HG03432 (cell line): Measurements from ENCODE around the gene DDX24.
"Not testable (repeated sequence)": the region's sequence is repeated elsewhere in the genome, so short reads cannot be mapped to it uniquely, and the experiment has no call there.

Source experiments
- ATAC-seq: cut with Tn5 transposase; IDR thresholded peaks from one replicate; pipeline ENCODE4 v1.9.1; 2021; ENCODE audit warnings: mild to moderate bottlenecking, moderate library complexity; ENCODE audit not compliant: unreplicated experiment

Gene DDX24

GRCh38 chr14:94087891-94088290 lies 6.9 kb upstream of the DDX24 start:
- ATAC-seq, result no peak

GRCh38 chr14:94081386-94081820 lies 401 bp upstream of the DDX24 start:
- ATAC-seq, result peak; percentile 22

GRCh38 chr14:94079891-94080620 lies 946 bp downstream of the DDX24 start:
- ATAC-seq, result no peak

GRCh38 chr14:94077823-94078222 lies 3.2 kb downstream of the DDX24 start:
- ATAC-seq, result no peak

- no peak for ATAC-seq
These were observed 3.7 kb downstream of the DDX24 start for GRCh38 chr14:94077111-94077821.

- no peak for ATAC-seq
These were observed 6.0 kb downstream of the DDX24 start for GRCh38 chr14:94075008-94075407.

GRCh38 chr14:94074534-94074933 lies 6.5 kb downstream of the DDX24 start:
- no peak for ATAC-seq

DNA sequence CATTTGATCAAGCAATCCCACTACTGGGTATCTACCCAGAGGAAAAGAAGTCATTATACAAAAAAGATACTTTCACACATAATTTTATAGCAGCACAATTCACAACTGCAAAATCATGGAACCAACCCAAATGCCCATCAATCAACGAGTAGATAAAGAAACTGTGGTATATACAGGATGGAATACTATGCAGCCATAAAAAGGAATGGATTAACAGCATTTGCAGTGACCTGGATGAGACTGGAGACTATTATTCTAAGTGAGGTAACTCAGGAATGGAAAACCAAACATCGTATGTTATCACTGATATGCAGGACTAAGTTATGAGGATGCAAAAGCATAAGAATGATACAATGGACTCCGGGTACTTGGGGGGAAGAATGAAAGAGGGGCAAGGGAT lies 8.9 kb downstream of the DDX24 start:
- not testable (repeated sequence) for ATAC-seq

DNA sequence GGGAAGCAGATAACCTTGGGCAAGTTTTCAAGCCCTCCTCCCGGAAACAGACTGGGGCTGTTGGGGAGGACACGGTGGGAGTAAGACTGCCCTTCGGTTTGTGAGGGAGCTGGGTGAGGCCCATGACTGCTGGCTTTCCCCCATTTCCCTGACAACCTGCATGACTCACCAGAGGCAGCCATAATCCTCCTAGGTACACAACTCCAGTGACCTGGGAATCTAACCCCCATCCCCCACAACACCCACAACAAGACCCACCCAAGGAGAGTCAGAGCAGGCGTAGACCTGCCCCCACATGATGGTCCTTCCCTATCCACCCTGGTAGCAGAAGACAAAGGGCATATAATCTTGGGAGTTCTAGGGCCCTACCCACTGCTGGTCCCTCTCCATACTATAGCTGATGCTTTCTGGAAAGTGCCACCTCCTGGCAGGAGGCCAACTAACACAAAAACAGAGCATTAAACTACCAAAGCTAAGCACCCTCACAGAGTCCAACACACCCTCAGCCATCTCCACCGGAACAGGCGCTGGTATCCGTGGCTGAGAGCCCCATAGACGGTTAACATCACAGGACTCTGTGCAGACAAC lies 14.8 kb downstream of the DDX24 start:
- ATAC-seq, result no peak

GRCh38 chr14:94062344-94062940 lies 18.6 kb downstream of the DDX24 start:
- no peak for ATAC-seq

DNA sequence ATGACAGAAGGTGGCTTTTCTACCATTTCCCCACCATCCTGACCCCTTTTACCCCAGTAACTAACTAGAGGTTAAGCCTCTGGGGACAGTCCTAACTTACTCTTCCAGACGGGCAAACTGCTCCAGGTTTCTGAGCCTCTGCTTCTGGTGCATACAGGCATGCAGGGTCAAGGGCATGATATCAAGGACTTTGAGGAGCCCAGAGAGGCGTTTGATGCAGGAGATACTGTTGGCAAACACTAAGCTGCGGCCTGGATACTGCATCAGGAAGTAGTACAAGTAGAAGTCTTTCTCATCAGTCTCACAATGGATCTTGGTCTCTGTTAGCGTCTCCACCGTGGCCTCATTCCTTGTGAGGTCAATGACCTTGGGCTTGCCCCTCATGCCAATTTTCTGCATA lies 21.0 kb downstream of the DDX24 start:
- ATAC-seq, result no peak

DNA sequence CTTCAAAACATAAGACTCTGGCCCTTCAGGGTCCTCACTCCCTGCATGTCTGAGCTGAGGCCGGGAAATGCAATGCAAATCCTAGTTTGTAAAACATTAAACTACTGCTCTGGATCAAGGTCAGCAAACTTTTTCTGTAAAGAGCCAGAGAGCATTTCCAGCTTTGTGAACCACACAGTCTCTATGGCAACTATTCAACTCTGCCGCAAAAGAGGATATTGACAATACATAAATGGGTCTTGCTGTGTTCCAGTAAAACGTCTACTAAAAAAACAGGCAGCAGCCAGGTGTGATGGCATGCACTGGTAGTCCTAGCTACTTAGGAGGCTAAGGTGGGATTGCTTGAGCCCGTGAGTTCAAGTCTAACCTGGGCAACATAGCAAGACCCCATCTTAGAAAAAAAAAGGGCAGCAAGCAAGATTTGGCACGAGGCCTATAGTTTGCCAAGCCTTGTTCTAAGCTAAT lies 22.3 kb downstream of the DDX24 start:
- ATAC-seq, result no peak

GRCh38 chr14:94058128-94058673 lies 22.8 kb downstream of the DDX24 start:
- ATAC-seq, result no peak

GRCh38 chr14:94056579-94057308 lies 24.3 kb downstream of the DDX24 start:
- ATAC-seq, result peak; percentile 86

DNA sequence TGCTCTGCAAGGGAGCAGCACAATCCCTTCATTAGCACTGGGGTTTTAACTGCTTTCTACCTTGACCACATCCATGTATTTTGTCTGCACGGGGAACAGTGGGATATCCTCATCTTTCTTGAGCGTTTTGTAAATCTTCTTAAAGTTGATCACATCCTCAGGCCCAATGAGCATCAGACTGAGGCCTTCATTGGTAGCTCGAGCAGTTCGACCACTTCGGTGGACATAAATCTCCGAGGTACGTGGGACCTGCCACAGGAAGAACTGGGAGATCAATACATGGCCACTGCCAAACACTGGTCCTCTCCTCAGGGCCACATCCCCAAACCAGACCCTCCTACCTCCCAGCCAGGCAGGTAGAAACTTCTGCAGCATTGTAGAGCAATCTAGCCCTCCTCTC lies 26.1 kb downstream of the DDX24 start:
- no peak for ATAC-seq

- ATAC-seq, result no peak
These were observed 26.6 kb downstream of the DDX24 start for GRCh38 chr14:94054401-94054800.

DNA sequence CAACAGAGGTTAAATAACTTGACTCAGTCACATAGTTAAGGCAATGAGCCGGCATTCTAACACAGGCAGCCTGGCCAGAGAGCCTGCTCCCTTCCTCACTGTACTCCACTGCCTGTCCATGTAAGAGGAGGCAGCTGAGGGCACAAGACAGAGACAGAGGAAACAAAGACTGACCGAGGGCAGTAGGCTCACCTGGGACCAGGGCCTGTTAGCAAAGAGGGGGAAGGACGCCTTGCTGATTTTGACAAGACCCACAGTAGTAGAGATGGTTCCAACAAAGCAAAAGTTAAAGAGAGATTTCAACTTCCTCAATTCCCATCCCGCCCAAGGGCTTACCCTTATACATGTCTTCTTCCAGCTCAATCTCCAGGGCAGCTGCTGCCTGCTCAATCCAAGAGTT lies 28.3 kb downstream of the DDX24 start:
- no peak for ATAC-seq

GRCh38 chr14:94052199-94052598 lies 28.8 kb downstream of the DDX24 start:
- ATAC-seq, result no peak

DNA sequence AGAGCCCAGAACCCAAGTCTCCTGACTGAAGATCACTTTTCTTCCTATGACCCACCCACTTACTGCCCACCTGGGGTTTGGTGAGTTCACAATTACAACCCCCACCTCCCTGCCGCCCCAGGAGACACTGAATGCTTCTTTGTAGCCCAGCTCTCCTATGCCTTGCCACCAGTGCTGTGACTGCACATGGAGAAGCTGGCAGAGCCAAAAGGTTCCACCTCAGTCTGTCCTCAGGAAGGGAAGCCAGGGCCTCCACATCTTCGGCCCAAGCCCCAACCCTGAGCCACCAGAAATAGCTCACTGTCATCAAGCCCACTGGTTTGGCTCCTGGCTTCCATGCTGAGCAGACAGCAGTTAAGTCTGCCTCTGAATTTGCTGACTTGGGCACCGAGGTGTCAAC lies 29.2 kb downstream of the DDX24 start:
- ATAC-seq, result no peak

DNA sequence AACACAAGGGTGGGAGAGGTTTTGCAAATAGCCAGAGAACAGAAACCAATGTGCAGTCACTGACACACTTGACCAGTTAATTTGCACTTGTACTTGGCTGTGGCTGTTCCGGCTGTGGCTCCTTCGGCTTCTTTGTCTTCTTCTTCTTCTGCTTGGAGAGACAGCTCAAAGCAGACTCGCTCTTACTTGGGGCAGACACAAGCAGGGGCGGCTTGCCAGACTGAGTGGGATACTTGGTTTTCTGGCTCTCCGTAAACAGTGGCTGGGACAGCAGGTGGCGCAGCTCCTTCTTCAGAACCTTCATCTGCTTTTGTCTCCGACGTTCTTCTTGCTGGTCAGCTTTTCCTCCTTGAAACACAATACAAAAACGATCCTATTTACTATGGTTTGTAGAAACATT lies 29.9 kb downstream of the DDX24 start:
- ATAC-seq, result no peak
